Kidney capillary endothelial cell (primary cell): ENCODE results near the gene PHF21B.
"Not testable (repeated sequence)": the region's sequence is repeated elsewhere in the genome, so short reads cannot be mapped to it uniquely, and the experiment has no call there.

ENCODE experiments used
- DNase-seq: peaks from one replicate; pipeline ENCODE4 v3.0.0-alpha.2; 2018; ENCODE audit warnings: low spot score

Gene PHF21B

GRCh38 chr22:44933666-44934453 is 75.9 kb downstream of the PHF21B start:
- DNase-seq: no peak

GRCh38 chr22:44932493-44932892 is 77.3 kb downstream of the PHF21B start:
- no peak for DNase-seq

DNA sequence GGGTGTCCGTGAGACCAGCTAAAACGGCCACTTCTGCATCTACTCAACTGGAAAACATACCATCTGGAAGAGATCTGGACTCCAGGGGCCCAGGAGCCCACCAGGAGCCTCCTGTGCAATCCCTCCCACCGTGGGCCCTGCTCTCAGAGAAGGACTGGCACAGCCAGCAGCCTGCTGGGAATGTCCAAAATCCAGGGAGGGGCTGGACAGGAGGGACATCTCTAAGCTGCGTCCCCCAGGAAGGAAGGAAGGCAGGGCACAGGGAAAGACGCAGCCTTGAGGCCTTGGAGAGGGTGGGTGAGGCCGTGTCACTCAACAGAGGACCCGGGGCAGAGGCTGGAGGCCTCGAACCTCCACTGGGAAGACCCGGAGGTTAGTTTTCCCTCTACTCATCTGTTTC is 78.0 kb downstream of the PHF21B start:
- no peak for DNase-seq

GRCh38 chr22:44931077-44931540 is 78.7 kb downstream of the PHF21B start:
- no peak for DNase-seq

DNA sequence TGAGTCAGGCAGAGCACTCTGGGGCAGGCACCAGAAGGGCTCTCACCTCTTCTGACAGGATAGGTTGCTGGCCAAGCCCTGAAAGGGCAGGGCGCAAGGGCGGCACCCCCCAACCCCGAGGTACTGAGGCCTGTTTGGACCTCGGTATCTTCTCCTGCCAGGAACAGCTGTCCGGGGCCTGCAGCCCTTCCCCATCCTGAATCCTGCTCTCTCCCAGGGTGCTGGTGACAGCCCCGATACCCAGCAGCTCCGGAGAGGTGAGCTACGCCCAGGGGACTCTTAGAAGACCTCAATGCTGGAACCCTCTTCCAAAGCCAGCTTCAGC is 79.1 kb downstream of the PHF21B start:
- no peak for DNase-seq

DNA sequence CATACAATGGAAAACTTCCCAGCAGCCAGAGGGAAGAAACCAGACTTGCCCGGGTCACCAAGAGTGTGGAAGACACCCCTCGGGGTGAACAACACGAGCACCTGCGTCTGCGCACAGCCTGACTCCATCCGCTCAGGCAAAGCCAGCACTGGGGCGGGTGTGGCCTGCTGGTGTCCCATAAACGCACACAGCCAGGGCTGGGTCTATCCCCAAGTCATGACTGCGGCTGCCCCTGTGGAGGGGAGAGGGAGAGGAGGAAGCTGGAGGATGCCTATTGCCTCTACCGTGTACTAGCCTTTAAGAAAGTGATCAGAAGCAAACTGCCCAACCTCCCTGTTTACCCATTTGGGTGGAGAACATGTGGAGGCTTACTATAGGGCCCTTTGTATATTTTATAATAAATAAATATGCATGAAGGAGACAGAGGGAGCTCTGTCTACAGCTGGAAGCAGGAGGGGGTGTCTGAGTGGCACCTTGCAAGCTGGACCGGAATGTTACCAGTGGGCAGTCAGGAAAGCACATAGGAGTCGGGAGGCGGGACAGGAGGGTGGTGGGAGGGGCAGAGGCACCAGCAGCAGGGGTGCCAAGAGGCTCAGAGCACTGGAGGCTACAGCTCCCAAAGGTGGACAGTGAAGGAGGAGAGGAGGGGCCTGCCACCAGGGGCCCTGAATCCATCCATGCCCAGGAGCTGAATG is 79.6 kb downstream of the PHF21B start:
- no peak for DNase-seq

GRCh38 chr22:44929359-44930015 is 80.3 kb downstream of the PHF21B start:
- no peak for DNase-seq

- no peak for DNase-seq
Measured at GRCh38 chr22:44928711-44929358, 81.0 kb downstream of the PHF21B start.

- no peak for DNase-seq
Measured at GRCh38 chr22:44928136-44928463, 81.7 kb downstream of the PHF21B start.

DNA sequence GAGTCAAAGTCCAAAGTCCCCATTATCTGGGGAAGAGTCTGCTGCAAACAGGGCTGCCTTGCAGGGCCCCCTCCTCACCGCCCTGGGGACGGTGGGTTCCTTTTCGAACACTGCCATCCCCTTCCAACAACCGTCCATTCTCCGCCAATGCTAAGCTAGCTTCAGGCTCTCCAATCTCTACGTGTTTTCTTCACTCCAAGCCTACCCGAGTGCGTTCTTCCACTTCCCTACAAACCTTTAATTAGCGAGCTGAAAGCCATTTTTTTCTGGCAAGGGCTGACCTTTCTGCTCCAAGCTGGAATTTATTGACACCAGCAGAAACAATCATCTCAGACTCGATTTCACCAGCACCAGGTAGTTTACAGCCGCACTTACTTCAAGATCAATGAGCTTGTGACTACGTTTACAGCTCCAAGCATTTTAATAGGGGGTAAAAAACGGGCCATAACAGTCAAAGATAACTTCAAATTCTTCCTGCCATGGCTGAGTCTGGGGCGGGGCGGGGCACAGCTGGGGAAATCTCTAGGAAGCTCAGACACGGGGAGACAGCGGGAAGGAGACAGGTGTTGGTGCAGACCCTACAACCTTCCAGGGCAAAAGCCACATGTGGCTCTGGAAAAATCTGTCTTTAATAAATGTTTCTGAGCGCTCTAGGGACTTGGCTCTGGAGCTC is 82.2 kb downstream of the PHF21B start:
- no peak for DNase-seq

- DNase-seq: no peak
Measured at GRCh38 chr22:44926491-44927415, 83.1 kb downstream of the PHF21B start.

- no peak for DNase-seq
Measured at GRCh38 chr22:44926124-44926475, 83.7 kb downstream of the PHF21B start.

DNA sequence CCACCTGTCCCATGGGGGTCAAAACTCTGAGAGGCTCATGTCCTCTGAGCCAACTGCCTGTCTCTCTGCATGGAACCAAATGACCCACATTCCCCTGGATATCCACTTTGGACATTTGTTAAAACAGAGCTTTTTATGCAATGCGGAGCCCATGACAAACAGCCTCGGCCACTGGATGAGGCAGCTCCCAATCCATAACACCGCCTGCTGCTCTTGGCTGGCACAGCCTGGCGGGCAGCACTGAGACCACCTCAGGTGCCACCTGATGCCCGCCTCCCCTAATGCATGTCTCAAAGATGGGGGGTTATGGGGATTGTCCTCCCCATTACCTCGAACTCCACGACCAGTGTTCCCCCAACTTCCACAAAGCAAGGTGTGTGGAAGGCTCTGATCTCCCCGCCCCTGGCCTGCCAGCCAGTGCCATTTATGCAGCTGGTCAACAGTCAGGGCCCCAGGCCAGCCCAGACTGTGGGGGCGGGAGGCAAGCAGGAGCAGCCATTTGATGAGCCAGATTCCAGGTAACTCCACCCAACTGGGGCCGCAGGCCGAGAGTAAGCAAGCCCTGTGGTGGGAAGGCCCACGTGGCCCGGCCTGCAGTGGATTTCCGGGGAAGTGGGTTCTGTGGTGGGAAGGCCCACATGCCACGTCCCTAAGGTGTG is 84.2 kb downstream of the PHF21B start:
- DNase-seq: no peak

- no peak for DNase-seq
Measured at GRCh38 chr22:44924710-44925109, 85.1 kb downstream of the PHF21B start.

DNA sequence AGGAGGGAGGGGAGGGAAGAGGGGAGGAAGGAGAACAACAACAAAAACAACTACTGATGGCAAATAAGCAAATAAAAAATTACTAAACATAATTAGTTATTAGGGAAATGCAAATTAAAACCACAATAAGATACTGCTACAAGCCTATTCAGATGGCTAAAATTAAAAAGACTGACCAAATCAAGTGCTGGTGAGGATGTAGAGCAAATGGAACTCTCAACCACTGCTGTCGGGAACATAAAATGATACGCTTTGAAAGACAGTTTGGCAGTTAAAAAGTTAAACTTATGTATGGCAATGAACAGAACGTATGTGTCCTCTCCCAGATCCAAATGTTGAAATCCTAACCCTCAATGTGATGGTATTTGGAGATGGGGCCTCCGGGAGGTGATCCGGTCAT is 85.7 kb downstream of the PHF21B start:
- DNase-seq: no peak

DNA sequence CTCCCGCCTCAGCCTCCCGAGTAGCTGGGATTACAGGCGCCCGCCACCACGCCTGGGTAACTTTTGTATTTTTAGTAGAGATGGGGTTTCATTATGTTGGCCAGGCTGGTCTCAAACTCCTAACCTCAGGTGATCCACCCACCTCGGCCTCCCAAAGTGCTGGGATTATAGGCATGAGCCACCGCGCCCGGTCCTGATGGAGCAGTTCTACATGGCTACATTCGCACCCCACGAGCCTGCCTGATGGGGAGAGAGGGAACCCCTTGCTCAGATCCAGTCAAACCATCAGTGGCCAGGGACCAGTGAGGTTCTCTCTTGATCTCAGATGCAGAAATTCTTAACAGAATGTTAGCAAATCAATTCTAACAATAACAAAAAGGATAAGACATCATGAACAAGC is 88.0 kb downstream of the PHF21B start:
- DNase-seq: not testable (repeated sequence)

DNA sequence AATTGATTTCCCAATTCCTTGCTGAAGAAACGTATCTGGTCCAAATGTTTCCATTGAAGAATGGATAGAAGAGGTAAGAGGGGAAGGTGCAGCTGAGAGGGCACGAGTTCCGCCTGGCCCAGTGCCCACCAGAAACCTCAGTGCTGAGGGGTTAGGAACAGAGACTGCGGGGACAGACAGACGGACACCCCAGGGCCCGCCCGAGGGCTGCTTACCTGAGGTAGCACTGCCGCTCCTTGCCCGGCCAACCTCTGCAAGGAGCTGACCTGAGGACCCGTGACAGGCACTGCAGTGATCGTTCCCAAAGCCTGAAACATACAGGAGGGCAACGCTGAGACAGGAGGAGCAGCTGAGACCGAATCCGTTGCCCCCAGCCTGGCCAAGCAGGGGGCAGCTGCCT is 89.6 kb downstream of the PHF21B start:
- DNase-seq: no peak

GRCh38 chr22:44919691-44920090 is 90.1 kb downstream of the PHF21B start:
- DNase-seq: no peak

DNA sequence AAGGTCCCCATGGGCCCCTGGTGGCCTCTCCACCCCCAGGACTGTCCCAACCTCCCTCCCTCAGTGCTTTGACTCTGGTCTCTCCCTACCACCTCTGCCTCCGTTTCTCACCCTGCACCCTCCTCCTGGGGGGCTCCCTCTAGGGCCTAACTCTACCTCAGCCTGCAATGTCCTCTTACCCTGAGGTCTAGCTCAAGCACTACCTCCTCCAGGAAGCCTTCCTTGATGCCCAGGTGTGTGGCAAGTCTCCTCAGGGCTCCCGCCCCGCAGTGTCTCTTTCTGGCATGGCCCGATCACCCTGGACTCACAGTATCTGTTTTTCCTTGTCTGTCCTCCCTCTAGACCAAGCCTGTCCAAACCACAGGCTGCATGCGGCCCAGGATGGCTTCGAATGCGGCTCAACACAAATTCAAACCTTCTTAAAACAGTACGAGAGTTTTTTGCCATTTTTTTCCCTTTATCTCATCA is 90.8 kb downstream of the PHF21B start:
- DNase-seq: no peak

- no peak for DNase-seq
Measured at GRCh38 chr22:44918166-44918924, 91.5 kb downstream of the PHF21B start.
